ENCODE measurements around the gene AP5B1.

Gene AP5B1

GRCh38 chr11:65780770-65781151, at the start of gene AP5B1:
AP5B1 (minus strand) TSS chr11:65780976; CDS start chr11:65780591, 385 bp downstream.
- no peak for TF ChIP-seq GATA3 (IDR thresholded peaks at IDR 0.05; ENCODE audit: low read depth, low read length)

GRCh38 chr11:65829459-65829858, 48.7 kb upstream of the AP5B1 start:
- no peak for TF ChIP-seq GATA2 (IDR thresholded peaks at IDR 0.05; ENCODE audit: low read depth, low read length)
- TF ChIP-seq GATA3 (IDR thresholded peaks at IDR 0.05; ENCODE audit: low read depth, low read length): no peak

- TF ChIP-seq GATA2 (IDR thresholded peaks at IDR 0.05; ENCODE audit: low read depth, low read length) (no peak), GATA3 (IDR thresholded peaks at IDR 0.05; ENCODE audit: low read depth, low read length) (no peak)
These were observed 46.4 kb upstream of the AP5B1 start for GRCh38 chr11:65826984-65827735.

GRCh38 chr11:65822776-65823528, 42.2 kb upstream of the AP5B1 start:
- TF ChIP-seq GATA2 (IDR thresholded peaks at IDR 0.05; ENCODE audit: low read depth, low read length): no peak
- TF ChIP-seq GATA3 (IDR thresholded peaks at IDR 0.05; ENCODE audit: low read depth, low read length): no peak

- TF ChIP-seq GATA2 (IDR thresholded peaks at IDR 0.05; ENCODE audit: low read depth, low read length) (no peak), GATA3 (IDR thresholded peaks at IDR 0.05; ENCODE audit: low read depth, low read length) (no peak)
These were observed 40.3 kb upstream of the AP5B1 start for GRCh38 chr11:65821107-65821506.

GRCh38 chr11:65817835-65818680, 37.3 kb upstream of the AP5B1 start:
- no peak for TF ChIP-seq GATA2 (IDR thresholded peaks at IDR 0.05; ENCODE audit: low read depth, low read length)
- no peak for TF ChIP-seq GATA3 (IDR thresholded peaks at IDR 0.05; ENCODE audit: low read depth, low read length)

GRCh38 chr11:65817312-65817834, 36.6 kb upstream of the AP5B1 start:
- no peak for TF ChIP-seq GATA2 (IDR thresholded peaks at IDR 0.05; ENCODE audit: low read depth, low read length)
- TF ChIP-seq GATA3 (IDR thresholded peaks at IDR 0.05; ENCODE audit: low read depth, low read length): no peak

GRCh38 chr11:65816696-65817095, 35.9 kb upstream of the AP5B1 start:
- TF ChIP-seq GATA3 (IDR thresholded peaks at IDR 0.05; ENCODE audit: low read depth, low read length): no peak
- TF ChIP-seq GATA2 (IDR thresholded peaks at IDR 0.05; ENCODE audit: low read depth, low read length): no peak

GRCh38 chr11:65814986-65815565, 34.3 kb upstream of the AP5B1 start:
- TF ChIP-seq GATA3 (IDR thresholded peaks at IDR 0.05; ENCODE audit: low read depth, low read length): no peak
- TF ChIP-seq GATA2 (IDR thresholded peaks at IDR 0.05; ENCODE audit: low read depth, low read length): no peak

- TF ChIP-seq GATA3 (IDR thresholded peaks at IDR 0.05; ENCODE audit: low read depth, low read length) (no peak), GATA2 (IDR thresholded peaks at IDR 0.05; ENCODE audit: low read depth, low read length) (no peak)
These were observed 33.6 kb upstream of the AP5B1 start for GRCh38 chr11:65814131-65814985.

GRCh38 chr11:65811764-65812475, 31.1 kb upstream of the AP5B1 start:
- TF ChIP-seq GATA2 (IDR thresholded peaks at IDR 0.05; ENCODE audit: low read depth, low read length) (no peak), GATA3 (IDR thresholded peaks at IDR 0.05; ENCODE audit: low read depth, low read length) (no peak)

Data from SH-SY5Y (cell line).